ENCODE measurements around the gene NR3C2. TPM values are rescaled to one million over a fixed set of nuclear protein-coding genes. Genes with fewer than 3 reads are reported as not detected.
A peak's percentile ranks its signal among the peaks of the same experiment; 100 is the strongest.

NR3C2 gene
- total and polyA plus RNA-seq, 10 of the 15 experiments (the other 5 are each of a cell fraction or from before 2014, with no cell fraction given) = 0.05 to 0.11 (median 0.08) TPM; not detected in 4

DNA sequence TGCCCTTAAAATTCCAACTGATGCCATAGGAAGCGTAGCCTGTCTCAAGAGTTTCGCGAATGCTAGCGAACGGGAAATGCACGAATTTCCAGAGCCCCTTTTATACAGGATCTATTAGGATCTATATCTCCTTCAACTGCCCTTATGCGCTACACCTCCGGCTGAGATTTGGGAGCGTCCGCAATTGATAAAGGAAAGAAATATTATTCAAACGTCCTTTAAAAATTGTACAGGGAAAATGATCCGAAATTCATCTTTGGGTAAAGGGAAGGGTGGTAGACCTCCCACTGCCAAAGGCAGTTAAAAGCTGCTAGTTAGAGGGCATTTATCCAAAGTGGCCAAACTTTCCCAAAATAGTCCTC is 609 bp downstream of the NR3C2 start:
- H3K9me3 ChIP-seq (replicated peaks; ENCODE audit: control insufficient read depth, insufficient read depth, low read length) = no peaks in the 10 kb centered on the region
- peak overlapping the region; percentile 99 for H3K4me2 ChIP-seq (ENCODE audit: control insufficient read depth, insufficient read depth)
- ChIA-PET CTCF (interaction anchor here (2.3 kb wide), 1 partner anchor 385 kb away, joined by 5 read pairs; no protein-coding TSS in a partner anchor), POLR2A (no interaction called here), SMC1A (ENCODE audit: uncharacterized antibody, unreplicated experiment) (no interaction called here), RAD21 (ENCODE audit: unreplicated experiment) (no interaction called here)
- no peak overlapping the region for H3K27ac ChIP-seq (ENCODE audit: control insufficient read depth, insufficient read depth)
- H3K36me3 ChIP-seq (ENCODE audit: control insufficient read depth in 2 of 2, insufficient read depth in 2 of 2, low read length in 1 of 2) = no peaks in the 10 kb centered on the region
- TF ChIP-seq EZH2 (IDR thresholded peaks at IDR 0.05; ENCODE audit: borderline replicate concordance, control insufficient read depth, low read depth, low read length) = 0 out of 2 replicates have a peak, but pooled peaks have one; percentile 15
- no peak for TF ChIP-seq GABPA (IDR thresholded peaks at IDR 0.05; ENCODE audit: low read depth)
- 24% methylated on average over 12 of the region's 12 CpGs for WGBS (ENCODE audit: insufficient coverage, insufficient replicate concordance, low lambda C conversion rate, missing lambda C conversion rate)
- no peaks in the 10 kb centered on the region for H3K79me2 ChIP-seq (ENCODE audit: control insufficient read depth, insufficient read depth, low read length)
- BruUV-seq (replicated peaks) = no TSS peak
- H3K4me1 ChIP-seq (ENCODE audit: control insufficient read depth, insufficient read depth, low read length) = peaks cover 4% of the 10 kb centered on the region
- DNase-seq (ENCODE audit: low read depth, low spot score) = no peak
- intact Hi-C loops (cut with micrococcal nuclease; ENCODE audit: unreplicated experiment) (loop anchor here (5.0 kb wide), 1 partner anchor 384 kb away; no protein-coding TSS in a partner anchor), in situ Hi-C loops (cut with MboI) (loop anchor here (5.0 kb wide), 1 partner anchor 384 kb away; no protein-coding TSS in a partner anchor)
- H2AFZ ChIP-seq (ENCODE audit: control insufficient read depth, low read depth, low read length) = peak overlapping the region; percentile 94
- peak overlapping the region; percentile 75; the same call in 1 of the 2 replicates for H3K4me3 ChIP-seq
- ATAC-seq = no peak
- H4K20me1 ChIP-seq (ENCODE audit: control insufficient read depth, insufficient read depth) = no peaks in the 10 kb centered on the region
- H3K27me3 ChIP-seq (replicated peaks in 1 of 2; ENCODE audit: control insufficient read depth in 2 of 2, insufficient read depth in 2 of 2, low read length in 1 of 2) = peaks cover 4 to 28% of the 10 kb centered on the region in 2 experiments; a peak in 3 of 4 replicates
- FAIRE-seq = no peak
- H3K9ac ChIP-seq (ENCODE audit: control insufficient read depth, insufficient read depth, low read length) = no peak overlapping the region

DNA sequence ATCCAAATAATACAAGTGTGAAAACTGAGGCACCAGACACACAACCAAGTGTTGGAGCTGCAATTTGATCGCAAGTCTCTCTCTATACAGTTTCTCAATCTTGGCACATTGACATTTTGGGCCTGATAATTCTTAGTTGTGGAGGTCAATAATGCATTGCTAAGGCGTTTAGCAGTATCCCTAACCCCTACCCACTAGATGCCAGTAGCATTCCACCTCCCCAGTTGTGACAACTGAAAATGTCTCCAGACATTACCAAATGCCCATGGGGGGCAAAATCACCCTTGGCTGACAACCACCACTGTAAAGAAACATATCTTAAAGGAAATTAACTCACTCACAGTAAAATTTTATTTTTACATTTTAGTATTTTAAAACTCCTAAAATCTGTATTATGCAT is 4.2 kb downstream of the NR3C2 start:
- DNase-seq (ENCODE audit: low read depth, low spot score) (no peak), ATAC-seq (no peak), FAIRE-seq (no peak)
- Histone ChIP-seq H3K9ac (ENCODE audit: control insufficient read depth, insufficient read depth, low read length) (no peak overlapping the region), H3K27ac (ENCODE audit: control insufficient read depth, insufficient read depth) (no peak overlapping the region), H3K4me1 (ENCODE audit: control insufficient read depth, insufficient read depth, low read length) (no peaks in the 10 kb centered on the region; the same call in 1 of the 2 replicates), H4K20me1 (ENCODE audit: control insufficient read depth, insufficient read depth) (no peaks in the 10 kb centered on the region), H3K4me3 (no peak overlapping the region), H2AFZ (ENCODE audit: control insufficient read depth, low read depth, low read length) (no peak overlapping the region), H3K4me2 (ENCODE audit: control insufficient read depth, insufficient read depth) (no peak overlapping the region), H3K27me3 (replicated peaks in 1 of 2; ENCODE audit: control insufficient read depth in 2 of 2, insufficient read depth in 2 of 2, low read length in 1 of 2) (peaks cover 0 to 11% of the 10 kb centered on the region in 2 experiments; a peak in 3 of 4 replicates), H3K79me2 (ENCODE audit: control insufficient read depth, insufficient read depth, low read length) (no peaks in the 10 kb centered on the region), H3K36me3 (ENCODE audit: control insufficient read depth in 2 of 2, insufficient read depth in 2 of 2, low read length in 1 of 2) (no peaks in the 10 kb centered on the region), H3K9me3 (replicated peaks; ENCODE audit: control insufficient read depth, insufficient read depth, low read length) (no peaks in the 10 kb centered on the region)
- CTCF ChIA-PET = no interaction called here
- BruUV-seq (replicated peaks) = no TSS peak
- RAD21 ChIA-PET (ENCODE audit: unreplicated experiment) = no interaction called here
- in situ Hi-C loops (cut with MboI) = no loop called here
- intact Hi-C loops (cut with micrococcal nuclease; ENCODE audit: unreplicated experiment) = no loop called here
- SMC1A ChIA-PET (ENCODE audit: uncharacterized antibody, unreplicated experiment) = no interaction called here
- 3% methylated on average over 2 of the region's 2 CpGs for WGBS (ENCODE audit: insufficient coverage, insufficient replicate concordance, low lambda C conversion rate, missing lambda C conversion rate)
- POLR2A ChIA-PET = no interaction called here
- TF ChIP-seq ETV6 (conservative IDR thresholded peaks at IDR 0.05 in 1 of 2, IDR thresholded peaks at IDR 0.05 in 1 of 2; ENCODE audit: borderline replicate concordance in 1 of 2, low read depth in 1 of 2) (no peak), NFYA (IDR thresholded peaks at IDR 0.05; ENCODE audit: borderline replicate concordance, low read depth, low read length) (no peak), ZNF622 (IDR thresholded peaks at IDR 0.05) (no peak), PAX5 (IDR thresholded peaks at IDR 0.05; ENCODE audit: borderline replicate concordance, low read depth, low read length) (no peak), TCF12 (IDR thresholded peaks at IDR 0.05; ENCODE audit: low read depth, low read length) (no peak), EED (IDR thresholded peaks at IDR 0.05; ENCODE audit: low read depth) (no peak), HCFC1 (IDR thresholded peaks at IDR 0.05; ENCODE audit: low read length) (no peak), TBL1XR1 (IDR thresholded peaks at IDR 0.05; ENCODE audit: low read depth, low read length) (no peak), USF1 (IDR thresholded peaks at IDR 0.05; ENCODE audit: borderline replicate concordance, extremely low read length, insufficient read depth, low read depth, low read length) (no peak), MTA3 (IDR thresholded peaks at IDR 0.05; ENCODE audit: borderline replicate concordance, low read length) (no peak), EZH2 (IDR thresholded peaks at IDR 0.05; ENCODE audit: borderline replicate concordance, control insufficient read depth, low read depth, low read length) (no peak)
- TF ChIP-seq, protein P1, sequence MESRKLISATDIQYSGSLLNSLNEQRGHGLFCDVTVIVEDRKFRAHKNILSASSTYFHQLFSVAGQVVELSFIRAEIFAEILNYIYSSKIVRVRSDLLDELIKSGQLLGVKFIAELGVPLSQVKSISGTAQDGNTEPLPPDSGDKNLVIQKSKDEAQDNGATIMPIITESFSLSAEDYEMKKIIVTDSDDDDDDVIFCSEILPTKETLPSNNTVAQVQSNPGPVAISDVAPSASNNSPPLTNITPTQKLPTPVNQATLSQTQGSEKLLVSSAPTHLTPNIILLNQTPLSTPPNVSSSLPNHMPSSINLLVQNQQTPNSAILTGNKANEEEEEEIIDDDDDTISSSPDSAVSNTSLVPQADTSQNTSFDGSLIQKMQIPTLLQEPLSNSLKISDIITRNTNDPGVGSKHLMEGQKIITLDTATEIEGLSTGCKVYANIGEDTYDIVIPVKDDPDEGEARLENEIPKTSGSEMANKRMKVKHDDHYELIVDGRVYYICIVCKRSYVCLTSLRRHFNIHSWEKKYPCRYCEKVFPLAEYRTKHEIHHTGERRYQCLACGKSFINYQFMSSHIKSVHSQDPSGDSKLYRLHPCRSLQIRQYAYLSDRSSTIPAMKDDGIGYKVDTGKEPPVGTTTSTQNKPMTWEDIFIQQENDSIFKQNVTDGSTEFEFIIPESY (IDR thresholded peaks at IDR 0.05) = no peak
- TF ChIP-seq, protein P2, sequence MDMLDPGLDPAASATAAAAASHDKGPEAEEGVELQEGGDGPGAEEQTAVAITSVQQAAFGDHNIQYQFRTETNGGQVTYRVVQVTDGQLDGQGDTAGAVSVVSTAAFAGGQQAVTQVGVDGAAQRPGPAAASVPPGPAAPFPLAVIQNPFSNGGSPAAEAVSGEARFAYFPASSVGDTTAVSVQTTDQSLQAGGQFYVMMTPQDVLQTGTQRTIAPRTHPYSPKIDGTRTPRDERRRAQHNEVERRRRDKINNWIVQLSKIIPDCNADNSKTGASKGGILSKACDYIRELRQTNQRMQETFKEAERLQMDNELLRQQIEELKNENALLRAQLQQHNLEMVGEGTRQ (IDR thresholded peaks at IDR 0.05; ENCODE audit: borderline replicate concordance, low read depth, low read length) = no peak
